ENCODE data around the gene DGKG.

DNA sequence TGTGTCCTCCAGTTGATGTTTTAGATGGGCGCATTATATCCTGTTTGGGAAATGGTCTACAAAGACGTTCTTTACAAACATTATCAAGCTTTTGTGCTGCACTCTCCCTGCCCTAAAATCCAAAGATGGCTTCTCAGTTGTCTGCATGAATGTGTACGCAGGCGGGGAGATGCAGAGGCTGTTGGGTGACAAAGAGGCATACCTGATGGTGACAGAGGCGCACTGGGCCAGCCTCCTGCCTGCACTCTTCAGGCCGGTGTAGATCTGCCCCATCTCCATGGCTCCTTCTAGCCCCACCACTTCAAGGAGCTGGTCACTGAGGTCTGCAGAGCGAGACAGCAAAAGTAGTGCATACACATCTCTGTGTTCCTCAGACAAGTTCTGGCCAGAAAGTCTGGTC, 197.3 kb downstream of the DGKG start:
- no peak for TF ChIP-seq POLR2A (IDR thresholded peaks at IDR 0.05; ENCODE audit: low read length)
- TF ChIP-seq GATA1 (IDR thresholded peaks at IDR 0.05; ENCODE audit: low read depth, low read length), result no peak
